Lower leg skin (tissue), 4 donors: ENCODE data around the gene TMEM170A. TPM values are rescaled to one million over a fixed set of nuclear protein-coding genes. Genes with fewer than 3 reads are reported as not detected.
"Not testable (repeated sequence)": the region's sequence is repeated elsewhere in the genome, so short reads cannot be mapped to it uniquely, and the experiment has no call there.

Experiments used
- DNase-seq, 2 donors: peaks; one replicate each; pipeline ENCODE4 v3.0.0-alpha.2; 2019; ENCODE audit warnings: low spot score in 2 of 2
- H3K4me3 ChIP-seq: fragments of 200-600 bp; sonication (generic); 2 replicates; pipeline ENCODE4 v1.5.1; 2017; ENCODE audit warnings: mild to moderate bottlenecking, low read depth; ENCODE audit not compliant: poor library complexity, severe bottlenecking
- CTCF ChIP-seq, 3 donors: fragments of 450-650 bp; IDR thresholded peaks; one replicate each; pipeline ENCODE4 v1.5.1; 2016; ENCODE audit warnings: antibody characterized with exemption in 3 of 3, mild to moderate bottlenecking in 3 of 3, moderate library complexity in 2 of 3
- POLR2A ChIP-seq, 2 donors: fragments of 450-650 bp; IDR thresholded peaks; one replicate each; pipeline ENCODE4 v1.6.1; 2016 to 2017; ENCODE audit warnings: antibody characterized with exemption in 2 of 2, mild to moderate bottlenecking in 1 of 2, moderate library complexity in 1 of 2
- WGBS, 2 donors: methylation state at CpG; one replicate each; pipeline ENCODE4 v1.1.5; 2018; 5-methylcytosine and 5-hydroxymethylcytosine counted together
- intact Hi-C: fragments of 100-400 bp; cut with DNase I; formaldehyde crosslinking; loops from one replicate; pipeline ENCODE4 v1.15.0; 2023; ENCODE audit warnings: low total_unique reads
- total RNA-seq, 4 donors: library from RNA; depleted of rRNA; stranded (reverse); fragments of >200 nt; gene quantifications; one replicate each; pipeline ENCODE4 v1.1.0, GENCODE V29; 2016

TMEM170A gene
- total RNA-seq, 4 donors from 2014 or later, result 13.6 to 15.7 (median 15.0) TPM

GRCh38 chr16:75501359-75501758 is 36.9 kb upstream of the TMEM170A start:
- intact Hi-C loops, result no loop called here
- TF ChIP-seq POLR2A (IDR thresholded peaks at IDR 0.05) (no peak), CTCF (IDR thresholded peaks at IDR 0.05) (no peak)
- 88 to 89% methylated on average over 5 of the region's 5 CpGs for WGBS, 2 donors
- DNase-seq, result no peak
- no peak overlapping the region for H3K4me3 ChIP-seq

GRCh38 chr16:75498605-75499322 is 34.3 kb upstream of the TMEM170A start:
- intact Hi-C loops, DNase-seq, H3K4me3 ChIP-seq: not testable (repeated sequence)
- WGBS, 2 donors, result 22 to 35% methylated on average over 9 to 11 of the region's 13 CpGs

GRCh38 chr16:75497558-75497957 is 33.1 kb upstream of the TMEM170A start:
- intact Hi-C loops, result no loop called here
- H3K4me3 ChIP-seq, result no peak overlapping the region
- DNase-seq, result no peak
- TF ChIP-seq POLR2A (IDR thresholded peaks at IDR 0.05), result no peak
- TF ChIP-seq CTCF (IDR thresholded peaks at IDR 0.05), result no peak
- WGBS, 2 donors, result 51 to 65% methylated on average over 4 of the region's 4 CpGs

GRCh38 chr16:75495076-75495674 is 30.7 kb upstream of the TMEM170A start, which contains the start of gene CHST6:
Gene CHST6, minus strand, starts transcription at chr16:75495441. Its CDS starts 15,613 bp downstream, at chr16:75479828.
- no peak within 1 kb of the TSS for H3K4me3 ChIP-seq
- no peak for TF ChIP-seq POLR2A (IDR thresholded peaks at IDR 0.05)
- TF ChIP-seq CTCF (IDR thresholded peaks at IDR 0.05), result no peak
- intact Hi-C loops, result no loop called here
- 2 to 6% methylated on average over 14 to 35 of the region's 43 CpGs for WGBS, 2 donors
- DNase-seq, result no peak

GRCh38 chr16:75494661-75495075 is 30.2 kb upstream of the TMEM170A start:
- no peak overlapping the region for H3K4me3 ChIP-seq
- intact Hi-C loops, result no loop called here
- TF ChIP-seq POLR2A (IDR thresholded peaks at IDR 0.05), result no peak
- TF ChIP-seq CTCF (IDR thresholded peaks at IDR 0.05), result no peak
- 5 to 15% methylated on average over 8 to 26 of the region's 26 CpGs for WGBS, 2 donors
- DNase-seq, result no peak

- H3K4me3 ChIP-seq, result no peak overlapping the region
These were observed 29.7 kb upstream of the TMEM170A start for GRCh38 chr16:75494184-75494583.

More at GRCh38 chr16:75494184-75494583, 29.7 kb upstream of the TMEM170A start:
- TF ChIP-seq POLR2A (IDR thresholded peaks at IDR 0.05) (no peak), CTCF (IDR thresholded peaks at IDR 0.05) (no peak)
- WGBS, 2 donors, result 60% methylated on average over 5 of the region's 5 CpGs
- no peak for DNase-seq
- intact Hi-C loops, result no loop called here
